Tibial nerve (tissue), 4 donors: ENCODE measurements around the gene UBE3D. TPM values are rescaled to one million over a fixed set of nuclear protein-coding genes. Genes with fewer than 3 reads are reported as not detected.

Experiments used
- DNase-seq, 2 donors: peaks; one replicate each; pipeline ENCODE4 v3.0.0-alpha.2; 2019; ENCODE audit warnings: low spot score in 2 of 2
- H3K27ac ChIP-seq, 4 donors: fragments of 200-600 bp; sonication (generic) in 3 of 4; one replicate each; pipeline ENCODE4 v1.5.1; 2017 to 2019; ENCODE audit warnings: mild to moderate bottlenecking in 1 of 4
- H3K27me3 ChIP-seq, 2 donors: fragments of 200-600 bp; sonication (generic) in 1 of 2; one replicate each; pipeline versions ENCODE4 v1.5.1 to v1.6.0; 2017 to 2019
- H3K36me3 ChIP-seq, 3 donors: fragments of 200-600 bp; sonication (generic); one replicate each; pipeline ENCODE4 v1.5.1; 2018 to 2019
- H3K4me1 ChIP-seq, 4 donors: fragments of 200-600 bp; sonication (generic) in 3 of 4; one replicate each; pipeline ENCODE4 v1.5.1; 2017 to 2019
- H3K4me3 ChIP-seq, 4 donors: fragments of 200-600 bp; sonication (generic) in 3 of 4; one replicate each; pipeline ENCODE4 v1.5.1; 2017 to 2019; ENCODE audit warnings: mild to moderate bottlenecking in 1 of 4, moderate library complexity in 1 of 4
- H3K9me3 ChIP-seq, 4 donors: fragments of 200-600 bp; sonication (generic) in 3 of 4; one replicate each; pipeline ENCODE4 v1.5.1; 2017 to 2019
- CTCF ChIP-seq, 5 experiments: fragments of 200-600 bp in 3 of 5; fragments of 450-650 bp in 2 of 5; sonication (generic) in 3 of 5; IDR thresholded peaks; one replicate each; pipeline ENCODE4 v1.5.1; 2016 to 2019; ENCODE audit warnings: antibody characterized with exemption in 5 of 5, mild to moderate bottlenecking in 3 of 5, moderate library complexity in 2 of 5
- EP300 ChIP-seq, 2 donors: sonication (generic); formaldehyde crosslinking; IDR thresholded peaks; one replicate each; pipeline ENCODE4 v1.6.1; 2017; ENCODE audit warnings: antibody characterized with exemption in 2 of 2, mild to moderate bottlenecking in 1 of 2
- POLR2A ChIP-seq, 2 donors: fragments of 450-650 bp; IDR thresholded peaks; one replicate each; pipeline ENCODE4 v1.6.1; 2017; ENCODE audit warnings: antibody characterized with exemption in 2 of 2, mild to moderate bottlenecking in 2 of 2, moderate library complexity in 2 of 2
- WGBS, 2 donors: methylation state at CpG; one replicate each; pipeline ENCODE4 v1.1.5; 2018; 5-methylcytosine and 5-hydroxymethylcytosine counted together
- total RNA-seq, 4 donors: library from RNA; depleted of rRNA; stranded (reverse); fragments of >200 nt; gene quantifications; one replicate each; pipeline ENCODE4 v1.1.0, GENCODE V29; 2016

UBE3D gene
- total RNA-seq, 4 donors from 2014 or later = 6.3 to 21.9 (median 18.3) TPM

GRCh38 chr6:82890240-82890639 lies 175.4 kb downstream of the UBE3D start:
- Histone ChIP-seq H3K36me3 (peaks cover 0 to 25% (median 0%) of the 10 kb centered on the region in 3 donors), H3K4me3 (no peak overlapping the region), H3K9me3 (no peaks in the 10 kb centered on the region), H3K27me3 (no peaks in the 10 kb centered on the region), H3K27ac (no peak overlapping the region), H3K4me1 (no peaks in the 10 kb centered on the region)
- TF ChIP-seq POLR2A (IDR thresholded peaks at IDR 0.05) (no peak), EP300 (IDR thresholded peaks at IDR 0.05) (no peak), CTCF (IDR thresholded peaks at IDR 0.05) (no peak)
- WGBS, 2 donors = 100% methylated on average over 1 of the region's 1 CpG
- no peak for DNase-seq

GRCh38 chr6:82889143-82889542 lies 176.5 kb downstream of the UBE3D start:
- 63 to 68% methylated on average over 5 of the region's 5 CpGs for WGBS, 2 donors
- TF ChIP-seq CTCF (IDR thresholded peaks at IDR 0.05) (no peak), EP300 (IDR thresholded peaks at IDR 0.05) (no peak), POLR2A (IDR thresholded peaks at IDR 0.05) (no peak)

GRCh38 chr6:82882363-82883023 lies 183.1 kb downstream of the UBE3D start:
- H3K27me3 ChIP-seq = no peaks in the 10 kb centered on the region
- H3K4me3 ChIP-seq = no peak overlapping the region
- 36 to 39% methylated on average over 2 of the region's 2 CpGs for WGBS, 2 donors
- H3K27ac ChIP-seq = no peak overlapping the region
- DNase-seq = no peak
- H3K9me3 ChIP-seq = no peaks in the 10 kb centered on the region
- TF ChIP-seq CTCF (IDR thresholded peaks at IDR 0.05) = no peak
- TF ChIP-seq EP300 (IDR thresholded peaks at IDR 0.05) = no peak
- TF ChIP-seq POLR2A (IDR thresholded peaks at IDR 0.05) = no peak
- H3K36me3 ChIP-seq = no peaks in the 10 kb centered on the region
- peaks cover 0 to 8% (median 0%) of the 10 kb centered on the region in 4 donors for H3K4me1 ChIP-seq

More at GRCh38 chr6:82889143-82889542, 176.5 kb downstream of the UBE3D start:
- no peak overlapping the region for H3K4me3 ChIP-seq
- no peaks in the 10 kb centered on the region for H3K27me3 ChIP-seq
- no peak for DNase-seq
- no peaks in the 10 kb centered on the region for H3K9me3 ChIP-seq
- no peaks in the 10 kb centered on the region for H3K4me1 ChIP-seq
- H3K36me3 ChIP-seq = peaks cover 0 to 15% (median 0%) of the 10 kb centered on the region in 3 donors
- no peak overlapping the region for H3K27ac ChIP-seq

- Histone ChIP-seq H3K27me3 (no peaks in the 10 kb centered on the region), H3K36me3 (no peaks in the 10 kb centered on the region), H3K9me3 (no peaks in the 10 kb centered on the region), H3K4me1 (peaks cover 0 to 10% (median 0%) of the 10 kb centered on the region in 4 donors), H3K4me3 (no peak overlapping the region), H3K27ac (no peak overlapping the region)
- WGBS, 2 donors = 91 to 100% methylated on average over 1 of the region's 1 CpG
- TF ChIP-seq POLR2A (IDR thresholded peaks at IDR 0.05) = no peak
- TF ChIP-seq CTCF (IDR thresholded peaks at IDR 0.05) = no peak
- TF ChIP-seq EP300 (IDR thresholded peaks at IDR 0.05) = no peak
- DNase-seq = no peak
Measured at GRCh38 chr6:82881519-82881918, 184.1 kb downstream of the UBE3D start.

GRCh38 chr6:82878812-82879211 lies 186.8 kb downstream of the UBE3D start:
- no peaks in the 10 kb centered on the region for H3K27me3 ChIP-seq
- no peaks in the 10 kb centered on the region for H3K36me3 ChIP-seq
- H3K4me3 ChIP-seq = no peak overlapping the region
- 28 to 42% methylated on average over 3 of the region's 3 CpGs for WGBS, 2 donors
- H3K4me1 ChIP-seq = peaks cover 0 to 10% (median 0%) of the 10 kb centered on the region in 4 donors
- H3K9me3 ChIP-seq = no peaks in the 10 kb centered on the region
- TF ChIP-seq POLR2A (IDR thresholded peaks at IDR 0.05) (no peak), EP300 (IDR thresholded peaks at IDR 0.05) (no peak), CTCF (IDR thresholded peaks at IDR 0.05) (no peak)
- DNase-seq = no peak
- no peak overlapping the region for H3K27ac ChIP-seq
